Tibial artery (tissue), 4 donors: ENCODE data around the gene NPAS3.

Source experiments
- DNase-seq, 2 donors: peaks; one replicate each; pipeline ENCODE4 v3.0.0-alpha.2; 2019
- H3K27ac ChIP-seq, 2 donors: fragments of 200-600 bp; sonication (generic) in 1 of 2; 1 replicate in 1 of 2; 2 replicates in 1 of 2; pipeline ENCODE4 v1.5.1; 2018 to 2019; ENCODE audit warnings: mild to moderate bottlenecking in 1 of 2
- H3K27me3 ChIP-seq, 2 donors: fragments of 200-600 bp; sonication (generic) in 1 of 2; one replicate each; pipeline versions ENCODE4 v1.5.1 to v1.6.0; 2016 to 2019
- H3K36me3 ChIP-seq, 3 donors: fragments of 200-600 bp; sonication (generic) in 2 of 3; one replicate each; pipeline ENCODE4 v1.5.1; 2016 to 2019; ENCODE audit warnings: mild to moderate bottlenecking in 2 of 3
- H3K4me1 ChIP-seq, 4 donors: fragments of 200-600 bp; sonication (generic) in 2 of 4; 1 replicate in 3 of 4; 2 replicates in 1 of 4; pipeline ENCODE4 v1.5.1; 2016 to 2019
- H3K4me3 ChIP-seq, 2 donors: fragments of 200-600 bp; sonication (generic) in 1 of 2; 1 replicate in 1 of 2; 2 replicates in 1 of 2; pipeline ENCODE4 v1.5.1; 2018 to 2019; ENCODE audit warnings: mild to moderate bottlenecking in 2 of 2
- H3K9me3 ChIP-seq, 3 donors: fragments of 200-600 bp; sonication (generic) in 1 of 3; one replicate each; pipeline ENCODE4 v1.5.1; 2016 to 2019
- intact Hi-C: fragments of 100-400 bp; cut with DNase I; formaldehyde crosslinking; loops from one replicate; pipeline ENCODE4 v1.15.0; 2023; ENCODE audit warnings: low total_unique reads
- TF ChIP-seq, protein P1 (sequence below), 2 experiments: fragments of 200-600 bp in 1 of 2; fragments of 450-650 bp in 1 of 2; IDR thresholded peaks; one replicate each; pipeline ENCODE4 v1.5.1; 2017 to 2019; ENCODE audit warnings: antibody characterized with exemption in 2 of 2, mild to moderate bottlenecking in 1 of 2, moderate library complexity in 1 of 2

Gene NPAS3

DNA sequence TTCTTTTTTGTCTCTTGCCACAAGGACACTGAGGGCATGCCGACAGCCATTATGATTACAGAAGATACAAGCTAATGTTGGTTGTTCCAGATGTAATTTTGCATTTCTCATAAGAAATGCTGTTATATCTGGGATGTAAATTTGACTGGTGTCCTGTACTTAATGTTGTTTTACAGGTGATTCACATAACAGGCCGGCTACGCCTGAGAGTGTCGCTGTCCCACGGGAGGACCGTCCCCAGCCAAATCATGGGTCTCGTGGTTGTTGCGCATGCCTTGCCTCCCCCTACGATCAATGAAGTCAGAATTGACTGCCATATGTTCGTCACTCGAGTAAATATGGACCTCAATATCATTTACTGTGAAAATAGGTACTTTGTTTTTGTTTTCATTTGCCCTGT is 835.5 kb downstream of the NPAS3 start:
- intact Hi-C loops: no loop called here
- H3K27me3 ChIP-seq: no peaks in the 10 kb centered on the region

DNA sequence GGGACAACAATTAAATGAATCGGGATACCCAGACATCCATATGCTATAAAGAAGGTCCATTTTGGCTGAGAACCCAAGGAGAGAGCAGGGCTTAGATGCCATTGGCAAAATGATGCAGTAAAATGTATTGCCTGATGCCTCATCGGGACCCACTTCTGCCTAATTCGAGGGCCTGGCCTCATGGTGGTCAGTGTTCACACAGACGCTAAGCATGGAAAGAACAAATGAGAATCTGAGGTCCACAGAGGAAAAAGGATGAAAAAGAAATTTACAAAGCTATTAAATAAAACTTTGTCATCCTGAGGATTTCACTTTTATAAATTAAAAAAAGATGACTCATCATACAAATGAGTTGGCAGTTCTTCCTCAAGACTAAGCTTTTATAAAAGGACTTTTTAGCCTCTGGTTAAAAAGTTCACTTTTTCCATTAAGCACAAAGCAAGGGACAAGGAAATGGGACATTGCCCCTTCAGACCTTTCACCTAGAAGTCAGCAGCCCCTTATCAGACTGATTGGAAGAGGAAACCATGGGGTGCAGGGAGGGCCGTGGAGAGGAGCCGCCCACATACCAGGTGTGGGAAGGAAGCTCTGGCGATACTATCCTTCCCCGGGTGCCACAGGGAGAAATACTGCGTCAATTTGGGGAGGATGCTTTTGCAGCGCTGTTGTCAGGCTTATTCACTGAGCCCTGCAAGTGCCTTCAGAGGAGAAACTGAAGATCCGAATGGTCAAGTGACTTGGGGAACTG is 836.2 kb downstream of the NPAS3 start:
- no peak for DNase-seq
- intact Hi-C loops: no loop called here
- Histone ChIP-seq H3K27ac (no peak overlapping the region), H3K4me3 (no peak overlapping the region), H3K27me3 (no peaks in the 10 kb centered on the region), H3K36me3 (no peaks in the 10 kb centered on the region), H3K4me1 (peaks cover 0 to 5% (median 0%) of the 10 kb centered on the region in 4 donors), H3K9me3 (no peaks in the 10 kb centered on the region)
- TF ChIP-seq, protein P1, sequence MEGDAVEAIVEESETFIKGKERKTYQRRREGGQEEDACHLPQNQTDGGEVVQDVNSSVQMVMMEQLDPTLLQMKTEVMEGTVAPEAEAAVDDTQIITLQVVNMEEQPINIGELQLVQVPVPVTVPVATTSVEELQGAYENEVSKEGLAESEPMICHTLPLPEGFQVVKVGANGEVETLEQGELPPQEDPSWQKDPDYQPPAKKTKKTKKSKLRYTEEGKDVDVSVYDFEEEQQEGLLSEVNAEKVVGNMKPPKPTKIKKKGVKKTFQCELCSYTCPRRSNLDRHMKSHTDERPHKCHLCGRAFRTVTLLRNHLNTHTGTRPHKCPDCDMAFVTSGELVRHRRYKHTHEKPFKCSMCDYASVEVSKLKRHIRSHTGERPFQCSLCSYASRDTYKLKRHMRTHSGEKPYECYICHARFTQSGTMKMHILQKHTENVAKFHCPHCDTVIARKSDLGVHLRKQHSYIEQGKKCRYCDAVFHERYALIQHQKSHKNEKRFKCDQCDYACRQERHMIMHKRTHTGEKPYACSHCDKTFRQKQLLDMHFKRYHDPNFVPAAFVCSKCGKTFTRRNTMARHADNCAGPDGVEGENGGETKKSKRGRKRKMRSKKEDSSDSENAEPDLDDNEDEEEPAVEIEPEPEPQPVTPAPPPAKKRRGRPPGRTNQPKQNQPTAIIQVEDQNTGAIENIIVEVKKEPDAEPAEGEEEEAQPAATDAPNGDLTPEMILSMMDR (IDR thresholded peaks at IDR 0.05): no peak

More for the DNA sequence above, 835.5 kb downstream of the NPAS3 start:
- TF ChIP-seq, protein P1 (IDR thresholded peaks at IDR 0.05): no peak
- DNase-seq: no peak
- Histone ChIP-seq H3K4me3 (no peak overlapping the region), H3K27ac (no peak overlapping the region), H3K4me1 (peaks cover 0 to 5% (median 0%) of the 10 kb centered on the region in 4 donors), H3K9me3 (no peaks in the 10 kb centered on the region), H3K36me3 (no peaks in the 10 kb centered on the region)

DNA sequence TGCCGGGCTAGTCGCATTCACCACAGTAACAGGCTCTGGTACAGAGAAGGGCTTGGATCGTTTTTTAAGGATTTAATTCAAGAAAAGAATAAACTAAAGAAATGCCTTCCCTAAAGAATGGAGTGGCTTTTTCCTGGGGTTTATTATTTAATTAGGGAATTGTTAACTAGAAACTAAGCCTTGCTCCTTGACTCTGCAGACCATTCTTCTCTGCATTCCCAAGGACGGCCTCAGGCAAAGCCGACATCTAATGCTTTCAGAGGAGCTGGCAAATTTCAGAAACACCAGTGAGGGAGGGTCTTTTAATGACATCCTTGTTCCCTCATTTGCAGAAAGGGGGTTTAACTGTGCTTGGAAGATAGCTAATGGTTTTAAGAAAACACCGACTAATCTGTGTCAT is 838.2 kb downstream of the NPAS3 start:
- no peaks in the 10 kb centered on the region for H3K36me3 ChIP-seq
- no peak overlapping the region for H3K27ac ChIP-seq
- intact Hi-C loops: no loop called here
- peaks cover 0 to 5% (median 0%) of the 10 kb centered on the region in 4 donors for H3K4me1 ChIP-seq
- H3K4me3 ChIP-seq: no peak overlapping the region
- TF ChIP-seq, protein P1 (IDR thresholded peaks at IDR 0.05): no peak
- DNase-seq: no peak
- H3K9me3 ChIP-seq: no peaks in the 10 kb centered on the region
- H3K27me3 ChIP-seq: no peaks in the 10 kb centered on the region

DNA sequence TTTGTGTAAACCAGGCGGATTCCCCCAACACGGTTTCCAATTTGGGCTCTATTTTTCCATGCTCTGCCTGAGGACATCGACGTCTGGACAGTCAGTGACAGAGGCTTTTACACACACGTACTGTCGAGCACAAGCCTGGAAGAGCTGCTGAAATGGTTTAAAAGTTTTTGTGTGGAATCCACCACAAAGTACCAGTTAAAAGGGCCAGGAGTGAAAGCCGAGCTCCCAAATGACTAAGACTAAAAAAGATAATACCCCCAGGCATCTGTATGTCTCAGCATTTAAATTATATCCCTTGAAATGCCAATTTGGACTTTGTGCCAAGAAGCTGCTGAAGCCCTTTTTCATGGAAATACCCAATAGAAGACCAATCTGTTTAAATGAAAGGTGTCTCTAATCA is 839.0 kb downstream of the NPAS3 start:
- H3K27me3 ChIP-seq: no peaks in the 10 kb centered on the region
- H3K36me3 ChIP-seq: no peaks in the 10 kb centered on the region
- TF ChIP-seq, protein P1 (IDR thresholded peaks at IDR 0.05): no peak
- intact Hi-C loops: no loop called here
- H3K4me1 ChIP-seq: peaks cover 0 to 5% (median 0%) of the 10 kb centered on the region in 4 donors
- H3K9me3 ChIP-seq: no peaks in the 10 kb centered on the region
- no peak overlapping the region for H3K4me3 ChIP-seq
- no peak overlapping the region for H3K27ac ChIP-seq
- DNase-seq: no peak

DNA sequence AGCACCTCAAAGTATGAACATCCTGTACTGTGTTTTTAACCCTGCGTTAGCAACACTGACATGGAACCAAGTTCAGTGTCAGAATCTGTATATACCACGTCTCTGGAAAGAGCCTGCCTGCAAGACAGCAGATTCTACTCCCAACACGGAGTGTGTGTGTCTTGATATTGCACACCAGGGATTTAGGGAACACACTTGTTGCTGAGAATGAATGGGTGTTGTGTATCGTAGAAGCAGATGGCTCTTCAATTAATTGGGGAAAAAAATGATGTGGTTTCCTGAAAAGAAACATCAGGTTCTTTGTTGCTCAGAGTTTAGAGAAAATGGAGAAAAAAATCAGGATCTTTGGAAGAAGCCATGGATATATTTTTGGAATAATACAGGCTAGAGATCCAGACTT is 841.4 kb downstream of the NPAS3 start:
- H3K4me1 ChIP-seq: no peaks in the 10 kb centered on the region
- no peak overlapping the region for H3K4me3 ChIP-seq
- TF ChIP-seq, protein P1 (IDR thresholded peaks at IDR 0.05): no peak
- intact Hi-C loops: no loop called here
- no peaks in the 10 kb centered on the region for H3K27me3 ChIP-seq
- no peak for DNase-seq
- H3K27ac ChIP-seq: no peak overlapping the region
- H3K36me3 ChIP-seq: no peaks in the 10 kb centered on the region
- H3K9me3 ChIP-seq: no peaks in the 10 kb centered on the region
